ENCODE data around the gene SHC1. TPM values are rescaled to one million over a fixed set of nuclear protein-coding genes. Genes with fewer than 3 reads are reported as not detected.
A peak's percentile ranks its signal among the peaks of the same experiment; 100 is the strongest.

The SHC1 gene
- total RNA-seq, 2 donors from 2014 or later: 85.0 to 97.2 TPM

GRCh38 chr1:154934358-154934948 lies 36.1 kb downstream of the SHC1 start:
- WGBS: 97% methylated on average over 5 of the region's 5 CpGs

GRCh38 chr1:154931940-154932487 lies 38.5 kb downstream of the SHC1 start:
- 80% methylated on average over 11 of the region's 11 CpGs for WGBS
- Histone ChIP-seq H3K36me3 (no peaks in the 10 kb centered on the region), H3K27ac (peak overlapping the region; percentile 41 to 57), H3K4me3 (no peak overlapping the region), H3K4me1 (replicated peaks) (no peaks in the 10 kb centered on the region), H3K9me3 (no peaks in the 10 kb centered on the region), H3K27me3 (replicated peaks; ENCODE audit: insufficient read depth) (no peaks in the 10 kb centered on the region)
- intact Hi-C loops (cut with DNase I): no loop called here
- TF ChIP-seq POLR2AphosphoS5 (IDR thresholded peaks at IDR 0.05): peak; percentile 30
- TF ChIP-seq POLR2A (IDR thresholded peaks at IDR 0.05): peak; percentile 46
- TF ChIP-seq, protein P1, sequence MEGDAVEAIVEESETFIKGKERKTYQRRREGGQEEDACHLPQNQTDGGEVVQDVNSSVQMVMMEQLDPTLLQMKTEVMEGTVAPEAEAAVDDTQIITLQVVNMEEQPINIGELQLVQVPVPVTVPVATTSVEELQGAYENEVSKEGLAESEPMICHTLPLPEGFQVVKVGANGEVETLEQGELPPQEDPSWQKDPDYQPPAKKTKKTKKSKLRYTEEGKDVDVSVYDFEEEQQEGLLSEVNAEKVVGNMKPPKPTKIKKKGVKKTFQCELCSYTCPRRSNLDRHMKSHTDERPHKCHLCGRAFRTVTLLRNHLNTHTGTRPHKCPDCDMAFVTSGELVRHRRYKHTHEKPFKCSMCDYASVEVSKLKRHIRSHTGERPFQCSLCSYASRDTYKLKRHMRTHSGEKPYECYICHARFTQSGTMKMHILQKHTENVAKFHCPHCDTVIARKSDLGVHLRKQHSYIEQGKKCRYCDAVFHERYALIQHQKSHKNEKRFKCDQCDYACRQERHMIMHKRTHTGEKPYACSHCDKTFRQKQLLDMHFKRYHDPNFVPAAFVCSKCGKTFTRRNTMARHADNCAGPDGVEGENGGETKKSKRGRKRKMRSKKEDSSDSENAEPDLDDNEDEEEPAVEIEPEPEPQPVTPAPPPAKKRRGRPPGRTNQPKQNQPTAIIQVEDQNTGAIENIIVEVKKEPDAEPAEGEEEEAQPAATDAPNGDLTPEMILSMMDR (IDR thresholded peaks at IDR 0.05): no peak
- peak; percentile 55 for DNase-seq (ENCODE audit: low spot score)

More at GRCh38 chr1:154934358-154934948, 36.1 kb downstream of the SHC1 start:
- TF ChIP-seq POLR2A (IDR thresholded peaks at IDR 0.05): no peak
- TF ChIP-seq, protein P1 (IDR thresholded peaks at IDR 0.05): no peak
- no peak for TF ChIP-seq POLR2AphosphoS5 (IDR thresholded peaks at IDR 0.05)
- no peak for DNase-seq (ENCODE audit: low spot score)
- Histone ChIP-seq H3K9me3 (no peaks in the 10 kb centered on the region), H3K27ac (no peak overlapping the region), H3K36me3 (no peaks in the 10 kb centered on the region), H3K4me1 (replicated peaks) (peaks cover 8% of the 10 kb centered on the region), H3K4me3 (no peak overlapping the region), H3K27me3 (replicated peaks; ENCODE audit: insufficient read depth) (no peaks in the 10 kb centered on the region)
- intact Hi-C loops (cut with DNase I): no loop called here

DNA sequence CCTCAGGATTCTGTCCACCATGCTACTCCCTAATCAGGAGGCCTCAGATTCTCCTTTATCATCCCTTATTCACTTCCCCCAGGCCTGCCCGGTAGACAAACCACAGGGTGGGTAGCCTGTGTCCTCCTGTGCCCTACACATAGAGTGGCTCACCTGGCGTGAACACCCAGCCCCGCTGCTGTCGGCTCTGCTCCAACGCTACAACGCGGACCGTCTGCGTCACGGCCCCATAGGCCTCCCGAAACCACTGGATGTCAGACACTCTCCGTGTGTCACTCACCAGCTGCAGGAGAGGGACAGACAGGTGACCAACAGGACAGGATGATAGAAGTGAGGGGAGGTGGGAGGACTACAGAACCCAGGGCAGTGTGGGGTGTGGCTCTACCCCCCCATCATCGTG lies 44.3 kb downstream of the SHC1 start:
- Histone ChIP-seq H3K9me3 (no peaks in the 10 kb centered on the region), H3K27me3 (replicated peaks; ENCODE audit: insufficient read depth) (no peaks in the 10 kb centered on the region), H3K4me1 (replicated peaks) (no peaks in the 10 kb centered on the region), H3K27ac (no peak overlapping the region), H3K4me3 (no peak overlapping the region), H3K36me3 (peaks cover 0 to 8% of the 10 kb centered on the region in 2 donors)
- DNase-seq (ENCODE audit: low spot score): no peak
- TF ChIP-seq, protein P1 (IDR thresholded peaks at IDR 0.05): no peak
- no peak for TF ChIP-seq POLR2AphosphoS5 (IDR thresholded peaks at IDR 0.05)
- no peak for TF ChIP-seq POLR2A (IDR thresholded peaks at IDR 0.05)
- 95% methylated on average over 13 of the region's 13 CpGs for WGBS
- intact Hi-C loops (cut with DNase I): no loop called here

GRCh38 chr1:154925335-154926170 lies 45.0 kb downstream of the SHC1 start:
- no peak for DNase-seq (ENCODE audit: low spot score)
- TF ChIP-seq POLR2A (IDR thresholded peaks at IDR 0.05): no peak
- TF ChIP-seq, protein P1 (IDR thresholded peaks at IDR 0.05): no peak
- no peak for TF ChIP-seq POLR2AphosphoS5 (IDR thresholded peaks at IDR 0.05)
- H3K9me3 ChIP-seq: no peaks in the 10 kb centered on the region
- WGBS: 93% methylated on average over 3 of the region's 3 CpGs
- no peaks in the 10 kb centered on the region for H3K27me3 ChIP-seq (replicated peaks; ENCODE audit: insufficient read depth)
- no peak overlapping the region for H3K27ac ChIP-seq
- intact Hi-C loops (cut with DNase I): no loop called here
- H3K4me1 ChIP-seq (replicated peaks): no peaks in the 10 kb centered on the region
- no peak overlapping the region for H3K4me3 ChIP-seq
- peaks cover 0 to 8% of the 10 kb centered on the region in 2 donors for H3K36me3 ChIP-seq

All from prostate gland (tissue), 2 donors.